ENCODE results near the gene STRADB. TPM values are rescaled to one million over a fixed set of nuclear protein-coding genes. Genes with fewer than 3 reads are reported as not detected.

STRADB gene
- total RNA-seq = 37.7 and 39.4 TPM in 2 replicates

GRCh38 chr2:201451292-201452057 is at the start of gene STRADB, which contains the start of gene TRAK2:
Gene STRADB, plus strand, starts transcription at chr2:201451740. Its CDS starts 3,101 bp downstream, at chr2:201454841.
Gene TRAK2, minus strand, starts transcription at chr2:201451458. Its CDS starts 30,951 bp downstream, at chr2:201420507.

Other genes with a start within 250 kb of the STRADB start
- 12.3 and 22.2 TPM in 2 replicates for gene CASP8, start 191.2 kb upstream of the STRADB start, total RNA-seq
- 1.3 and 2.5 TPM in 2 replicates for gene FLACC1, start 94.4 kb upstream of the STRADB start, total RNA-seq
- 74.8 and 86.6 TPM in 2 replicates for gene TRAK2, start 282 bp upstream of the STRADB start, total RNA-seq
- 41.0 and 41.1 TPM in 2 replicates for gene TMEM237, start 191.8 kb downstream of the STRADB start, total RNA-seq
- gene MPP4, start 246.9 kb downstream of the STRADB start, total RNA-seq = 2.2 and 6.2 TPM in 2 replicates

All from smooth muscle cell of the pulmonary artery (primary cell).